Endothelial cell of umbilical vein (primary cell): ENCODE measurements around the gene PLAC1.

Experiments used
- POLR2A ChIP-seq: IDR thresholded peaks from 2 replicates; pipeline ENCODE4 v1.6.1; 2012; ENCODE audit warnings: low read depth, mild to moderate bottlenecking, control low read depth, low read length
- TF ChIP-seq, protein P1 (sequence below), 2 donors: IDR thresholded peaks; 1 replicate in 1 of 2; 2 replicates in 1 of 2; pipeline ENCODE4 v1.5.1; 2011; ENCODE audit warnings: low read length in 2 of 2, mild to moderate bottlenecking in 2 of 2, moderate library complexity in 2 of 2, control low read depth in 1 of 2, inconsistent platforms in 1 of 2, low read depth in 1 of 2; ENCODE audit not compliant: insufficient read depth in 1 of 2; ENCODE audit errors: extremely low read depth in 1 of 2

DNA sequence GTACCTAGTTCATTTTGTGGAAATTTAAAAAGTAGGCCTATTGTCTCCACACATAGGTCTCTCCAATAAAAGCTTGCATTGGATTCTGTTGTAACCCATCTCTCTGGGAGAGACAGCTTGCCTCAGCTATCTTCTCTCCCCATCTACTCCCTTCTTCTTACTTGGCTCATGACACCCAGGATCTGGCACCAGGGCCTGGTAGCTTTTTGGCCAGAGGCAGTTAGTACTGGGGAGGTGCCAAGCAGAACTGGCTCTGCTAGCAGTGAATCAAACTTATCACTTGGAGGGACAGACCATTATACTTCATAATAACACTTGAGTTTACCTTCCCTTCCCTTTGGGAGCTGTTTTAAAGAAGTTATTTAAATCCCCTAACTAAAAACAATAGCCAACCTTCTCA is 31.8 kb downstream of the PLAC1 start:
- TF ChIP-seq, protein P1, sequence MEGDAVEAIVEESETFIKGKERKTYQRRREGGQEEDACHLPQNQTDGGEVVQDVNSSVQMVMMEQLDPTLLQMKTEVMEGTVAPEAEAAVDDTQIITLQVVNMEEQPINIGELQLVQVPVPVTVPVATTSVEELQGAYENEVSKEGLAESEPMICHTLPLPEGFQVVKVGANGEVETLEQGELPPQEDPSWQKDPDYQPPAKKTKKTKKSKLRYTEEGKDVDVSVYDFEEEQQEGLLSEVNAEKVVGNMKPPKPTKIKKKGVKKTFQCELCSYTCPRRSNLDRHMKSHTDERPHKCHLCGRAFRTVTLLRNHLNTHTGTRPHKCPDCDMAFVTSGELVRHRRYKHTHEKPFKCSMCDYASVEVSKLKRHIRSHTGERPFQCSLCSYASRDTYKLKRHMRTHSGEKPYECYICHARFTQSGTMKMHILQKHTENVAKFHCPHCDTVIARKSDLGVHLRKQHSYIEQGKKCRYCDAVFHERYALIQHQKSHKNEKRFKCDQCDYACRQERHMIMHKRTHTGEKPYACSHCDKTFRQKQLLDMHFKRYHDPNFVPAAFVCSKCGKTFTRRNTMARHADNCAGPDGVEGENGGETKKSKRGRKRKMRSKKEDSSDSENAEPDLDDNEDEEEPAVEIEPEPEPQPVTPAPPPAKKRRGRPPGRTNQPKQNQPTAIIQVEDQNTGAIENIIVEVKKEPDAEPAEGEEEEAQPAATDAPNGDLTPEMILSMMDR (IDR thresholded peaks at IDR 0.05; ENCODE audit: extremely low read depth in 1 of 2, insufficient read depth in 1 of 2, low read depth in 1 of 2, low read length in 2 of 2): no peak
- TF ChIP-seq POLR2A: no peak
